Heart left ventricle (tissue), 16 donors: ENCODE data around the gene RPS2. TPM values are rescaled to one million over a fixed set of nuclear protein-coding genes. Genes with fewer than 3 reads are reported as not detected.
A peak's percentile ranks its signal among the peaks of the same experiment; 100 is the strongest.

Experiments used
- ATAC-seq, 4 donors: fragments of 200-7000 bp; cut with Tn5 transposase; one replicate each; pipeline ENCODE4 v1.9.1; 2020 to 2022; ENCODE audit warnings: moderate library complexity in 4 of 4, mild to moderate bottlenecking in 3 of 4, moderate number of reproducible peaks in 1 of 4
- DNase-seq, 5 donors: peaks; one replicate each; pipeline ENCODE4 v3.0.0-alpha.2; 2020
- H3K27ac ChIP-seq, 12 donors: fragments of 200-600 bp; sonication (generic) in 4 of 12; one replicate each; pipeline versions ENCODE4 v1.5.0 to v1.8.0; 2016 to 2022; ENCODE audit warnings: mild to moderate bottlenecking in 2 of 12
- H3K27me3 ChIP-seq, 9 donors: fragments of 200-600 bp; sonication (generic) in 2 of 9; one replicate each; pipeline versions ENCODE4 v1.5.1 to v1.8.0; 2016 to 2022; ENCODE audit warnings: mild to moderate bottlenecking in 3 of 9
- H3K36me3 ChIP-seq, 9 donors: fragments of 200-600 bp; sonication (generic) in 2 of 9; one replicate each; pipeline versions ENCODE4 v1.5.0 to v1.8.0; 2018 to 2022; ENCODE audit warnings: mild to moderate bottlenecking in 2 of 9
- H3K4me1 ChIP-seq, 12 donors: fragments of 200-600 bp; sonication (generic) in 4 of 12; one replicate each; pipeline versions ENCODE4 v1.5.0 to v1.8.0; 2016 to 2022; ENCODE audit warnings: mild to moderate bottlenecking in 3 of 12
- H3K4me3 ChIP-seq, 12 donors: fragments of 200-600 bp; sonication (generic) in 4 of 12; one replicate each; pipeline versions ENCODE4 v1.5.0 to v1.8.0; 2017 to 2022; ENCODE audit warnings: mild to moderate bottlenecking in 9 of 12, moderate library complexity in 4 of 12
- H3K9me3 ChIP-seq, 12 donors: fragments of 200-600 bp; sonication (generic) in 4 of 12; one replicate each; pipeline versions ENCODE4 v1.5.0 to v1.8.0; 2016 to 2022; ENCODE audit warnings: mild to moderate bottlenecking in 1 of 12
- POLR2A ChIP-seq, 2 donors: fragments of 450-650 bp; IDR thresholded peaks; one replicate each; pipeline ENCODE4 v1.6.1; 2017; ENCODE audit warnings: antibody characterized with exemption in 2 of 2, mild to moderate bottlenecking in 2 of 2, moderate library complexity in 2 of 2
- WGBS, 4 donors: extraction: QIAGEN DNeasy Blood & Tissue Kit in 2 of 4; methylation state at CpG; one replicate each; pipeline versions ENCODE4 v1.1.5 to v1.1.7; 2013 to 2018; 5-methylcytosine and 5-hydroxymethylcytosine counted together
- intact Hi-C, 10 donors: fragments of 100-400 bp; cut with DNase I; formaldehyde crosslinking; loops; one replicate each; pipeline versions ENCODE4 v1.11.1 to v1.14.2; 2022
- polyA plus RNA-seq, 2 donors: library from polyadenylated mRNA; stranded (reverse); fragments of 200-250 nt; gene quantifications; one replicate each; pipeline ENCODE4 v1.2.3, GENCODE V29; 2013
- total RNA-seq, 9 donors: library from RNA; depleted of rRNA in 2 of 9; stranded (reverse); fragments of >200 nt in 2 of 9; fragmentation: NEBNext Ultra II Directional in 3 of 9; extraction: Animal tissue kit (Norgen Biotek cat#: 25700) in 3 of 9; gene quantifications; one replicate each; pipeline versions ENCODE4 v1.1.0 to v1.2.4, GENCODE V29; 2016 to 2023
- TF ChIP-seq, protein P1 (sequence below), 12 donors: fragments of 200-600 bp; sonication (generic) in 4 of 12; IDR thresholded peaks; one replicate each; pipeline versions ENCODE4 v1.5.0 to v1.8.0; 2018 to 2022; ENCODE audit warnings: antibody characterized with exemption in 12 of 12, mild to moderate bottlenecking in 5 of 12
- donor health status: ischemic (EF 13 %, LVEDD 7.1; RV severe dilation, severe dysfunction).
- donor health status: healthy with polysubstance abuse.
- donor health status: DM: no; HTN: yes; CAD: no.
- donor health status: DM: no; HTN: no; CAD: no.
- donor health status: ischemic (EF 25% LVEDD 6.9; RV normal size, moderate dysfunction).
- donor health status: ischemic (EF 25% LVEDD 5.7; RV mildly dilated, moderate dysfunction).
- donor health status: healthy.
- donor health status: DM: yes; HTN: yes; CAD: no.
- donor health status: ischemic (EF 35%, LVEDD 5.7; RV mildly dilated, moderate dysfunction).
- donor health status: nonischemic (EF 11% LVEDD 7.7; RV severe dilation, severe dysfunction).
- donor health status: DM: yes; HTN: yes; CAD: no.
- donor health status: PGD.
- donor health status: ischemic (EF 29% LVEDD 5.4; RV normal size, mild dysfunction).
- donor health status: nonischemic (EF 23%, LVEDD 6.1; RV moderate dilation, normal function).

The RPS2 gene
- total and polyA plus RNA-seq, 11 donors = 673 to 2,484 (median 1,002) TPM

DNA sequence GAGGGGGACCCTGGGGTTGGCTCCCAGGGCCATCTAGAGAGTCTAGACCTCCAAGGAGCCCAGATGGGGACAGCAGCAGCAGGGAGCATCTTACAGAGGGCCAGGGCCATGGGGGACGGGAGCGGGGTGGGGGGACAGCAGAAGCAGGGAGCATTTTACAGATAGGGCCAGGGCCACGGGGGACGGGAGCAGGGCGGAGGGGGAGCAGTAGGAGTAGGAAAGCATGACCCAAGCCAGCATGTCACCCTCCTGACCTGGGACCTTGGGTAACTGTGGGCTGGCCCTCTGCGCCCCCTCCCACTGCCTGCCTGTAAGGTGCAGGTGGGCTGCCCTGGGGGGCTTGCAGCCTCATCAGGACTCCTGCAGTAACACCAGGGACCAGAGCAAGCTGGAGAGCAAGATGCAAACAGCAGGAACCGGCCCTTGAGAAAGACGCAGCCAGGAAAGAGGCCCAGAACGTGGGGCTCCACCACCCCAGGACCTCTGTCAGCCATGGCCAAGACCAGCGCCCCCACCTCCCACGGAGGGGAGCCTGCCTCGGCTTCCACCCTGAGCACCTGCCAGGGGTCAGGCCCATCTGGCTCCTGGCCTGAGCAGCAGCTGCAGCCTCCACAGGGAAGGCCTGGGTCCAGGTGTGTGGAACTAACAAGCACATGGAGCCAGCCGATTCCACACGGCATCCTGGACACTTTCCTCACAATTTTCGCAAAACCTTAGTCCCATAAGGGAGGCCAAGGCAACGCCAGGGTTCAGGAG is 42.6 kb upstream of the RPS2 start:
- WGBS, 4 donors = 78 to 81% (median 81%) methylated on average over 15 to 16 of the region's 16 CpGs
- no peak overlapping the region for H3K27ac ChIP-seq
- DNase-seq = peak in 1 of 5 donors; percentile 26
- no peaks in the 10 kb centered on the region for H3K9me3 ChIP-seq
- H3K36me3 ChIP-seq = peaks cover 0 to 13% (median 8%) of the 10 kb centered on the region in 9 donors
- no peak for ATAC-seq
- intact Hi-C loops = loop anchor here in 2 of 10 donors (10.0 kb wide), 2 partner anchors 148 to 498 kb away; partner anchors contain the start of gene TRAF7 (in 1 of the 2)
- peak overlapping the region in 4 of 12 donors; percentile 97 to 100 (median 98) for H3K4me3 ChIP-seq
- peaks cover 20 to 73% (median 52%) of the 10 kb centered on the region in 12 donors for H3K4me1 ChIP-seq
- no peaks in the 10 kb centered on the region for H3K27me3 ChIP-seq
- TF ChIP-seq, protein P1, sequence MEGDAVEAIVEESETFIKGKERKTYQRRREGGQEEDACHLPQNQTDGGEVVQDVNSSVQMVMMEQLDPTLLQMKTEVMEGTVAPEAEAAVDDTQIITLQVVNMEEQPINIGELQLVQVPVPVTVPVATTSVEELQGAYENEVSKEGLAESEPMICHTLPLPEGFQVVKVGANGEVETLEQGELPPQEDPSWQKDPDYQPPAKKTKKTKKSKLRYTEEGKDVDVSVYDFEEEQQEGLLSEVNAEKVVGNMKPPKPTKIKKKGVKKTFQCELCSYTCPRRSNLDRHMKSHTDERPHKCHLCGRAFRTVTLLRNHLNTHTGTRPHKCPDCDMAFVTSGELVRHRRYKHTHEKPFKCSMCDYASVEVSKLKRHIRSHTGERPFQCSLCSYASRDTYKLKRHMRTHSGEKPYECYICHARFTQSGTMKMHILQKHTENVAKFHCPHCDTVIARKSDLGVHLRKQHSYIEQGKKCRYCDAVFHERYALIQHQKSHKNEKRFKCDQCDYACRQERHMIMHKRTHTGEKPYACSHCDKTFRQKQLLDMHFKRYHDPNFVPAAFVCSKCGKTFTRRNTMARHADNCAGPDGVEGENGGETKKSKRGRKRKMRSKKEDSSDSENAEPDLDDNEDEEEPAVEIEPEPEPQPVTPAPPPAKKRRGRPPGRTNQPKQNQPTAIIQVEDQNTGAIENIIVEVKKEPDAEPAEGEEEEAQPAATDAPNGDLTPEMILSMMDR (IDR thresholded peaks at IDR 0.05) = no peak
- no peak for TF ChIP-seq POLR2A (IDR thresholded peaks at IDR 0.05)

- WGBS, 4 donors = 89 to 94% (median 91%) methylated on average over 8 of the region's 8 CpGs
- H3K27me3 ChIP-seq = no peaks in the 10 kb centered on the region
- intact Hi-C loops = loop anchor here in 2 of 10 donors (10.0 kb wide), 2 partner anchors 148 to 498 kb away; partner anchors contain the start of gene TRAF7 (in 1 of the 2)
- DNase-seq (no peak), ATAC-seq (no peak)
- H3K4me3 ChIP-seq = no peak overlapping the region
- H3K36me3 ChIP-seq = peaks cover 0 to 23% (median 18%) of the 10 kb centered on the region in 9 donors
- H3K4me1 ChIP-seq = peaks cover 20 to 73% (median 52%) of the 10 kb centered on the region in 12 donors
- no peaks in the 10 kb centered on the region for H3K9me3 ChIP-seq
- H3K27ac ChIP-seq = no peak overlapping the region
- no peak for TF ChIP-seq POLR2A (IDR thresholded peaks at IDR 0.05)
- TF ChIP-seq, protein P1 (IDR thresholded peaks at IDR 0.05) = no peak
Observed at GRCh38 chr16:2006317-2006716, 41.7 kb upstream of the RPS2 start.

- no peaks in the 10 kb centered on the region for H3K9me3 ChIP-seq
- no peak overlapping the region for H3K4me3 ChIP-seq
- H3K36me3 ChIP-seq = peaks cover 0 to 29% (median 24%) of the 10 kb centered on the region in 9 donors
- DNase-seq (no peak), ATAC-seq (no peak)
- peaks cover 20 to 72% (median 52%) of the 10 kb centered on the region in 12 donors for H3K4me1 ChIP-seq
- H3K27ac ChIP-seq = no peak overlapping the region
- WGBS, 4 donors = 60 to 85% (median 81%) methylated on average over 13 to 21 of the region's 21 CpGs
- intact Hi-C loops = loop anchor here in 2 of 10 donors (10.0 kb wide), 2 partner anchors 149 to 499 kb away; partner anchors contain the start of gene TRAF7 (in 1 of the 2)
- no peaks in the 10 kb centered on the region for H3K27me3 ChIP-seq
- TF ChIP-seq, protein P1 (IDR thresholded peaks at IDR 0.05) = no peak
- no peak for TF ChIP-seq POLR2A (IDR thresholded peaks at IDR 0.05)
Observed at GRCh38 chr16:2005646-2006045, 41.0 kb upstream of the RPS2 start.

DNA sequence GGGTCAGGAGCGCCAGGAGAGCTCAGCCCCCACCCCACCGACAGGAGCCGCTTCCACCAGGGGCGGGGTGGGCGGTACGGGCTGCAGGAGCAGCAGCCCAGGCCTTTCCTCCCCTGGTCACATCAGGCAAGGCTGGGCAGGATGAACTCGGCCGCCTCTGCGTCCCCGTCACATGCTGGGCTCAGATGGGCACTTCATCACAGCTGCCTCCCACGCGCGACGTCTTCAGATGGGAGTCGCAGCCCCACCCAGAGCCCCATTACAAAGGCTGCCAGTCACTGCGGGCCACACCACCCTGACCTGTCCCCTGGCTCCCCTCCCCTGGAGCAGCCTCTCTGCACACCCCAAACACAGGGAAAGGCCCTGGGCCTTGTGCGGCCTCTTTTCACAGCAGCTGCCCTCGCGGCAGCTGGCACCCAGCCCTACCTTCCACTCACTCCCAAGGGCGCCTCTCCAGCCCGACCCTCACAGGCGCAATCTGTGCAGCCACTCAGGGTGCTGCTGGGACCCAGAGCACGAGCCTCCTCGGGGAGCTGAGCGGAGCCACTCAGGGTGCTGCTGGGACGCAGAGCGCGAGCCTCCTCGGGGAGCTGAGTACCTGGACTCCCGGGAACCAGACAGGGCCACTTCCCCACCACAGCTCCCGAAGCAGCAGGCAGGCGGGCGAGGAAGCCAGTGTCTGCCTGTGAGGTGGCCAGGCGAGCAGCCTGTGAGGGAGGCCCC is 40.3 kb upstream of the RPS2 start:
- intact Hi-C loops = loop anchor here in 2 of 10 donors (10.0 kb wide), 2 partner anchors 150 to 500 kb away; partner anchors contain the start of gene TRAF7 (in 1 of the 2)
- ATAC-seq (no peak), DNase-seq (no peak)
- H3K36me3 ChIP-seq = peaks cover 0 to 36% (median 31%) of the 10 kb centered on the region in 9 donors
- TF ChIP-seq, protein P1 (IDR thresholded peaks at IDR 0.05) = no peak
- TF ChIP-seq POLR2A (IDR thresholded peaks at IDR 0.05) = no peak
- no peak overlapping the region for H3K27ac ChIP-seq
- H3K4me1 ChIP-seq = peaks cover 17 to 65% (median 45%) of the 10 kb centered on the region in 12 donors
- H3K27me3 ChIP-seq = no peaks in the 10 kb centered on the region
- no peaks in the 10 kb centered on the region for H3K9me3 ChIP-seq
- WGBS, 4 donors = 72 to 82% (median 76%) methylated on average over 15 to 34 of the region's 34 CpGs
- no peak overlapping the region for H3K4me3 ChIP-seq
